SK-N-SH (cell line): ENCODE data around the gene NRL. TPM values are rescaled to one million over a fixed set of nuclear protein-coding genes. Genes with fewer than 3 reads are reported as not detected.

Experiments
- CTCF ChIA-PET: fragments of 300-600, 350-600 bp; formaldehyde crosslinking; extraction: SDS; loops from one replicate; lab custom pipeline; 2021; lab: Yijun Ruan, JAX
- POLR2A ChIA-PET: fragments of 350-600 bp; sonication (Branson Sonifier 250); formaldehyde crosslinking; extraction: SDS; loops from one replicate; lab custom pipeline; 2020; ENCODE audit warnings: antibody characterized with exemption, inconsistent platforms; lab: Yijun Ruan, JAX
- DNase-seq: peaks from one replicate; pipeline ENCODE4 v3.0.0; 2012
- H2AFZ ChIP-seq: fragments of 200-600 bp; sonication (generic); 2 replicates; pipeline ENCODE4 v1.8.1; 2016; ENCODE audit warnings: antibody characterized with exemption, mild to moderate bottlenecking, low read depth
- H3F3A ChIP-seq: fragments of 200-600 bp; sonication (generic); replicated peaks from 2 replicates; pipeline ENCODE3; 2016; ENCODE audit warnings: antibody characterized with exemption, mild to moderate bottlenecking; ENCODE audit not compliant: insufficient read depth
- H3K27ac ChIP-seq, 2 experiments: fragments of 200-500 bp in 1 of 2; fragments of 200-600 bp in 1 of 2; sonication (Bioruptor generic) in 1 of 2; sonication (generic), shearing (Covaris generic) in 1 of 2; 2 replicates each; pipeline versions ENCODE4 v1.5.1 to v1.6.1; 2014 to 2016; ENCODE audit warnings: low read depth in 2 of 2, inconsistent platforms in 1 of 2, low read length in 1 of 2, mild to moderate bottlenecking in 1 of 2, mixed read lengths in 1 of 2
- H3K27me3 ChIP-seq: fragments of 200-600 bp; sonication (generic), shearing (Covaris generic); 2 replicates; pipeline ENCODE4 v1.6.1; 2016; ENCODE audit warnings: mixed run types; ENCODE audit not compliant: insufficient read depth
- H3K36me3 ChIP-seq, 2 experiments: fragments of 200-500 bp in 1 of 2; fragments of 200-600 bp in 1 of 2; sonication (Bioruptor generic) in 1 of 2; sonication (generic) in 1 of 2; replicated peaks in 1 of 2; 2 replicates each; pipeline versions ENCODE3 to v1.5.1; 2014 to 2016; ENCODE audit warnings: low read length in 1 of 2, mild to moderate bottlenecking in 1 of 2; ENCODE audit not compliant: insufficient read depth in 2 of 2, control insufficient read depth in 1 of 2
- H3K4me1 ChIP-seq, 2 experiments: fragments of 200-500 bp in 1 of 2; fragments of 200-600 bp in 1 of 2; sonication (Bioruptor generic) in 1 of 2; sonication (generic), shearing (Covaris generic) in 1 of 2; 2 replicates each; pipeline versions ENCODE4 v1.5.1 to v1.6.1; 2014 to 2016; ENCODE audit warnings: low read depth in 1 of 2, low read length in 1 of 2, mixed run types in 1 of 2; ENCODE audit not compliant: insufficient read depth in 2 of 2, control insufficient read depth in 1 of 2
- H3K4me2 ChIP-seq: fragments of 200-600 bp; sonication (generic), shearing (Covaris generic); 2 replicates; pipeline ENCODE4 v1.6.1; 2017; ENCODE audit warnings: mixed run types
- H3K4me3 ChIP-seq, 2 experiments: fragments of 200-500 bp in 1 of 2; fragments of 200-600 bp in 1 of 2; sonication (Bioruptor generic) in 1 of 2; sonication (generic), shearing (Covaris generic) in 1 of 2; 2 replicates each; pipeline versions ENCODE4 v1.5.1 to v1.8.1; 2014 to 2016; ENCODE audit warnings: low read depth in 2 of 2, inconsistent platforms in 1 of 2, low read length in 1 of 2, mild to moderate bottlenecking in 1 of 2, mixed read lengths in 1 of 2, moderate library complexity in 1 of 2
- H3K79me2 ChIP-seq: fragments of 200-600 bp; sonication (generic); 2 replicates; pipeline ENCODE4 v1.8.1; 2017; ENCODE audit warnings: mild to moderate bottlenecking; ENCODE audit not compliant: insufficient read depth
- H3K9ac ChIP-seq: fragments of 200-600 bp; sonication (generic); 2 replicates; pipeline ENCODE4 v1.6.1; 2017; ENCODE audit warnings: mixed run types
- H3K9me2 ChIP-seq: fragments of 200-600 bp; sonication (generic); 2 replicates; pipeline ENCODE4 v1.6.1; 2017; ENCODE audit warnings: mixed run types
- H3K9me3 ChIP-seq: fragments of 200-600 bp; sonication (generic); 2 replicates; pipeline ENCODE4 v1.6.1; 2017; ENCODE audit warnings: mixed run types, mild to moderate bottlenecking, moderate library complexity
- H4K20me1 ChIP-seq: fragments of 200-600 bp; sonication (generic); 2 replicates; pipeline ENCODE4 v1.6.1; 2017; ENCODE audit warnings: mild to moderate bottlenecking, mixed run types; ENCODE audit not compliant: insufficient read depth
- CTCF ChIP-seq: fragments of 200-600 bp; sonication (generic); IDR thresholded peaks from 2 replicates; pipeline ENCODE4 v1.6.1; 2017; ENCODE audit warnings: antibody characterized with exemption, mild to moderate bottlenecking, moderate library complexity
- EP300 ChIP-seq, 2 experiments: IDR thresholded peaks; 2 replicates each; pipeline versions ENCODE4 v1.4.0 to v1.6.1; 2012; ENCODE audit warnings: borderline replicate concordance in 1 of 2, low read depth in 1 of 2, low read length in 1 of 2
- EZH2phosphoT487 ChIP-seq: fragments of 200-600 bp; sonication (generic); IDR thresholded peaks from 2 replicates; pipeline ENCODE4 v1.6.1; 2017; ENCODE audit warnings: low read depth, mixed run types, mild to moderate bottlenecking, antibody characterized with exemption, moderate library complexity, borderline replicate concordance
- FOSL2 ChIP-seq: IDR thresholded peaks from 2 replicates; pipeline ENCODE4 v1.4.0; 2012; ENCODE audit warnings: low read depth, mild to moderate bottlenecking, moderate library complexity, borderline replicate concordance
- FOXJ3 ChIP-seq: sonication (generic); formaldehyde crosslinking; IDR thresholded peaks from 2 replicates; pipeline ENCODE4 v1.5.1; 2020; ENCODE audit warnings: mild to moderate bottlenecking, missing genetic modification reagents
- FOXM1 ChIP-seq: IDR thresholded peaks from 2 replicates; pipeline ENCODE4 v1.4.0; 2012; ENCODE audit warnings: low read depth, mild to moderate bottlenecking
- GABPA ChIP-seq: IDR thresholded peaks from 2 replicates; pipeline ENCODE4 v1.4.0; 2012; ENCODE audit warnings: low read depth, mild to moderate bottlenecking
- GATA2 ChIP-seq: sonication (generic); formaldehyde crosslinking; IDR thresholded peaks from 2 replicates; pipeline ENCODE4 v1.5.0; 2020; ENCODE audit warnings: mild to moderate bottlenecking, missing genetic modification reagents
- IRF3 ChIP-seq: fragments of 150-350 bp; IDR thresholded peaks from 2 replicates; pipeline ENCODE4 v1.6.1; 2016; ENCODE audit warnings: mild to moderate bottlenecking, low read depth, low read length
- MAX ChIP-seq: IDR thresholded peaks from 2 replicates; pipeline ENCODE4 v1.4.0; 2012; ENCODE audit warnings: low read depth
- MEF2A ChIP-seq: IDR thresholded peaks from 2 replicates; pipeline ENCODE4 v1.4.0; 2012; ENCODE audit warnings: low read depth, borderline replicate concordance
- MXI1 ChIP-seq: IDR thresholded peaks from 2 replicates; pipeline ENCODE4 v1.6.1; 2012; ENCODE audit warnings: mild to moderate bottlenecking, low read depth, low read length, improper control_type of control experiment
- NRF1 ChIP-seq: IDR thresholded peaks from 2 replicates; pipeline ENCODE4 v1.6.1; 2012; ENCODE audit warnings: low read depth, mild to moderate bottlenecking, low read length
- PBX3 ChIP-seq: IDR thresholded peaks from 2 replicates; pipeline ENCODE4; 2012
- POLR2AphosphoS5 ChIP-seq: IDR thresholded peaks from 2 replicates; pipeline ENCODE4 v1.6.1; 2012; ENCODE audit warnings: low read depth, low read length
- RAD21 ChIP-seq: IDR thresholded peaks from 2 replicates; pipeline ENCODE4 v1.6.1; 2012; ENCODE audit warnings: mild to moderate bottlenecking, low read length
- RCOR1 ChIP-seq: fragments of 150-350 bp; IDR thresholded peaks from 2 replicates; pipeline ENCODE4 v1.6.1; 2017; ENCODE audit warnings: antibody characterized with exemption, low read length
- RFX5 ChIP-seq: IDR thresholded peaks from 2 replicates; pipeline ENCODE4 v1.6.1; 2012; ENCODE audit warnings: mild to moderate bottlenecking, improper control_type of control experiment, low read length
- SIN3A ChIP-seq: IDR thresholded peaks from 2 replicates; pipeline ENCODE4 v1.6.1; 2012; ENCODE audit warnings: low read depth, mild to moderate bottlenecking, low read length, moderate library complexity, borderline replicate concordance
- TAF1 ChIP-seq: IDR thresholded peaks from 2 replicates; pipeline ENCODE4 v1.6.1; 2012; ENCODE audit warnings: low read depth, mild to moderate bottlenecking, low read length, moderate library complexity, borderline replicate concordance
- TCF12 ChIP-seq: IDR thresholded peaks from 2 replicates; pipeline ENCODE4 v1.4.0; 2012
- TEAD4 ChIP-seq: IDR thresholded peaks from 2 replicates; pipeline ENCODE4 v1.4.0; 2012; ENCODE audit warnings: mild to moderate bottlenecking, borderline replicate concordance; ENCODE audit not compliant: insufficient read depth
- USF2 ChIP-seq: fragments of 150-350 bp; IDR thresholded peaks from 2 replicates; pipeline ENCODE4 v1.6.1; 2017; ENCODE audit warnings: antibody characterized with exemption, low read length, low read depth, borderline replicate concordance
- YY1 ChIP-seq: IDR thresholded peaks from 2 replicates; pipeline ENCODE4 v1.4.0; 2012; ENCODE audit warnings: low read depth, mild to moderate bottlenecking
- ZBTB33 ChIP-seq: IDR thresholded peaks from 2 replicates; pipeline ENCODE4 v1.4.0; 2012; ENCODE audit warnings: low read depth, borderline replicate concordance
- WGBS: methylation state at CpG from one replicate; pipeline ENCODE4 v1.1.6; 2017; ENCODE audit warnings: low lambda C conversion rate; 5-methylcytosine and 5-hydroxymethylcytosine counted together
- polyA plus RNA-seq, 3 experiments: library from polyadenylated mRNA; depleted of rRNA; stranded (reverse); fragments of >200 nt; gene quantifications; 2 replicates each; pipeline ENCODE4 v1.2.3, GENCODE V29; 2012

NRL gene
- polyA plus RNA-seq, 1 of the 3 experiments (the other 2 are of a cell fraction), result 0.76 TPM

- peak within 1 kb of the TSS; percentile 79 for H3K9ac ChIP-seq
- H3K36me3 ChIP-seq, result peaks cover 29 to 54% of the 10 kb centered on the region in 2 experiments
- WGBS, result 1% methylated on average over 34 of the region's 57 CpGs
- H3K4me2 ChIP-seq, result peak within 1 kb of the TSS; percentile 83
- H3K27ac ChIP-seq, result peak within 1 kb of the TSS; percentile 92 to 97
- H3K4me3 ChIP-seq, result peak within 1 kb of the TSS; percentile 93 to 98
- peaks cover 12% of the 10 kb centered on the region for H3F3A ChIP-seq
- peak within 1 kb of the TSS; percentile 92 for H2AFZ ChIP-seq
- ChIA-PET CTCF (interaction anchor here (0.9 to 4.6 kb wide), 7 partner anchors 9 to 89 kb away, joined by 3 to 38 read pairs (median 6); partner anchors contain the start of genes IRF9, PCK2 and PSME1), POLR2A (interaction anchor here (0.7 to 3.9 kb wide), 14 partner anchors 9 to 95 kb away, joined by 3 to 50 read pairs (median 7); partner anchors contain the start of genes CHMP4A, DCAF11, IPO4 and IRF9)
- H3K27me3 ChIP-seq, result no peaks in the 10 kb centered on the region
- H3K9me2 ChIP-seq, result no peaks in the 10 kb centered on the region
- no peaks in the 10 kb centered on the region for H3K9me3 ChIP-seq
- peaks cover 11 to 22% of the 10 kb centered on the region in 2 experiments for H3K4me1 ChIP-seq
- H3K79me2 ChIP-seq, result peaks cover 58% of the 10 kb centered on the region
- H4K20me1 ChIP-seq, result peaks cover 10% of the 10 kb centered on the region; the same call in 1 of the 2 replicates
- DNase-seq, result peak; percentile 96
- TF ChIP-seq TAF1 (peak; percentile 22), MXI1 (0 out of 2 replicates have a peak, but pooled peaks have one; percentile 40), MEF2A (no peak), FOXM1 (no peak), GATA2 (CRISPR knock-in tag) (no peak), FOSL2 (no peak), IRF3 (no peak), POLR2AphosphoS5 (peak; percentile 77), MAX (no peak), CTCF (no peak), USF2 (no peak), FOXJ3 (CRISPR knock-in tag) (no peak), TEAD4 (no peak), PBX3 (0 out of 2 replicates have a peak, but pooled peaks have one; percentile 35), RAD21 (no peak), SIN3A (peak; percentile 53; the same call in 1 of the 2 replicates), EP300 (IDR thresholded peaks at IDR 0.05; ENCODE audit: borderline replicate concordance in 1 of 2, low read depth in 1 of 2, low read length in 1 of 2) (no peak), EZH2phosphoT487 (no peak), TCF12 (no peak), ZBTB33 (no peak), RFX5 (no peak), YY1 (no peak), RCOR1 (no peak), NRF1 (no peak), GABPA (peak; percentile 81)
Observed at GRCh38 chr14:24146978-24147760, 32.4 kb upstream of the NRL start, which contains the start of gene RNF31. Gene RNF31, plus strand, starts transcription at chr14:24147498. Its CDS starts 201 bp downstream, at chr14:24147699.
